Measurements from ENCODE around the gene CABP4.
A peak's percentile ranks its signal among the peaks of the same experiment; 100 is the strongest.

Gene CABP4

GRCh38 chr11:67466962-67467771 is 12.0 kb downstream of the CABP4 start:
- no peak for DNase-seq (ENCODE audit: low read depth in 1 of 2, low spot score in 1 of 2)
- no peak for TF ChIP-seq REST (IDR thresholded peaks at IDR 0.05; ENCODE audit: insufficient replicate concordance, low read depth)
- TF ChIP-seq SPI1 (IDR thresholded peaks at IDR 0.05; ENCODE audit: borderline replicate concordance, low read depth) = no peak
- no peak for TF ChIP-seq GABPA (IDR thresholded peaks at IDR 0.05; ENCODE audit: low read depth)
- TF ChIP-seq POLR2AphosphoS5 (IDR thresholded peaks at IDR 0.05; ENCODE audit: low read depth) = no peak
- no peak for TF ChIP-seq CTCF (IDR thresholded peaks at IDR 0.05; ENCODE audit: insufficient read depth, low read length)
- H3K27ac ChIP-seq (replicated peaks) = no peak overlapping the region
- no peaks in the 10 kb centered on the region for H3K27me3 ChIP-seq (ENCODE audit: insufficient read depth, poor library complexity, severe bottlenecking)
- no peak overlapping the region for H3K4me3 ChIP-seq (replicated peaks; ENCODE audit: insufficient read depth, low read length)

GRCh38 chr11:67468056-67468455 is 12.9 kb downstream of the CABP4 start:
- DNase-seq (ENCODE audit: low read depth in 1 of 2, low spot score in 1 of 2) = no peak
- Histone ChIP-seq H3K27me3 (ENCODE audit: insufficient read depth, poor library complexity, severe bottlenecking) (no peaks in the 10 kb centered on the region), H3K4me3 (replicated peaks; ENCODE audit: insufficient read depth, low read length) (peak overlapping the region; percentile 65), H3K27ac (replicated peaks) (no peak overlapping the region)
- TF ChIP-seq CTCF (IDR thresholded peaks at IDR 0.05; ENCODE audit: insufficient read depth, low read length) = no peak
- TF ChIP-seq SPI1 (IDR thresholded peaks at IDR 0.05; ENCODE audit: borderline replicate concordance, low read depth) = no peak
- no peak for TF ChIP-seq POLR2AphosphoS5 (IDR thresholded peaks at IDR 0.05; ENCODE audit: low read depth)
- no peak for TF ChIP-seq REST (IDR thresholded peaks at IDR 0.05; ENCODE audit: insufficient replicate concordance, low read depth)
- no peak for TF ChIP-seq GABPA (IDR thresholded peaks at IDR 0.05; ENCODE audit: low read depth)

- TF ChIP-seq REST (IDR thresholded peaks at IDR 0.05; ENCODE audit: insufficient replicate concordance, low read depth) (no peak), SPI1 (IDR thresholded peaks at IDR 0.05; ENCODE audit: borderline replicate concordance, low read depth) (no peak), POLR2AphosphoS5 (IDR thresholded peaks at IDR 0.05; ENCODE audit: low read depth) (no peak), GABPA (IDR thresholded peaks at IDR 0.05; ENCODE audit: low read depth) (no peak), CTCF (IDR thresholded peaks at IDR 0.05; ENCODE audit: insufficient read depth, low read length) (no peak)
- no peaks in the 10 kb centered on the region for H3K27me3 ChIP-seq (ENCODE audit: insufficient read depth, poor library complexity, severe bottlenecking)
- no peak for DNase-seq (ENCODE audit: low read depth in 1 of 2, low spot score in 1 of 2)
- peak overlapping the region; percentile 65 for H3K4me3 ChIP-seq (replicated peaks; ENCODE audit: insufficient read depth, low read length)
- peak overlapping the region; percentile 49 for H3K27ac ChIP-seq (replicated peaks)
Observed at GRCh38 chr11:67468456-67468758, 13.3 kb downstream of the CABP4 start.

Data from HL-60 (cell line).